ENCODE measurements around the gene ZNF823.
"Not testable (repeated sequence)": the region's sequence is repeated elsewhere in the genome, so short reads cannot be mapped to it uniquely, and the experiment has no call there.

ZNF823 gene

GRCh38 chr19:11676661-11677600 is 61.8 kb downstream of the ZNF823 start:
- DNase-seq, result not testable (repeated sequence)

- no peak for DNase-seq
These were observed 63.2 kb downstream of the ZNF823 start for GRCh38 chr19:11675569-11675968.

GRCh38 chr19:11674067-11674492 is 64.7 kb downstream of the ZNF823 start:
- no peak for DNase-seq

GRCh38 chr19:11673608-11674041 is 65.1 kb downstream of the ZNF823 start:
- peak; percentile 40 for DNase-seq

Data from inflammatory macrophage treated with lipopolysaccharide for 4 hours (primary cell).